ENCODE measurements around the gene CFB.

CFB gene

GRCh38 chr6:31948753-31949413 is 3.0 kb downstream of the CFB start:
- Histone ChIP-seq H3K9ac (ENCODE audit: insufficient read length) (no peak overlapping the region), H3K4me3 (no peak overlapping the region), H3K27ac (no peak overlapping the region), H3K36me3 (ENCODE audit: insufficient read depth, low read length) (peaks cover 30% of the 10 kb centered on the region), H3K9me3 (ENCODE audit: low read depth, low read length) (no peaks in the 10 kb centered on the region)
- no peak for DNase-seq (ENCODE audit: low read depth, low spot score)
- TF ChIP-seq FOXP2 (optimal IDR thresholded peaks at IDR 0.05; ENCODE audit: control extremely low read depth, extremely low read length, insufficient read depth) (no peak), POLR2AphosphoS5 (IDR thresholded peaks at IDR 0.05; ENCODE audit: borderline replicate concordance, low read depth, low read length) (peak; percentile 59), EZH2 (IDR thresholded peaks at IDR 0.05) (no peak)

DNA sequence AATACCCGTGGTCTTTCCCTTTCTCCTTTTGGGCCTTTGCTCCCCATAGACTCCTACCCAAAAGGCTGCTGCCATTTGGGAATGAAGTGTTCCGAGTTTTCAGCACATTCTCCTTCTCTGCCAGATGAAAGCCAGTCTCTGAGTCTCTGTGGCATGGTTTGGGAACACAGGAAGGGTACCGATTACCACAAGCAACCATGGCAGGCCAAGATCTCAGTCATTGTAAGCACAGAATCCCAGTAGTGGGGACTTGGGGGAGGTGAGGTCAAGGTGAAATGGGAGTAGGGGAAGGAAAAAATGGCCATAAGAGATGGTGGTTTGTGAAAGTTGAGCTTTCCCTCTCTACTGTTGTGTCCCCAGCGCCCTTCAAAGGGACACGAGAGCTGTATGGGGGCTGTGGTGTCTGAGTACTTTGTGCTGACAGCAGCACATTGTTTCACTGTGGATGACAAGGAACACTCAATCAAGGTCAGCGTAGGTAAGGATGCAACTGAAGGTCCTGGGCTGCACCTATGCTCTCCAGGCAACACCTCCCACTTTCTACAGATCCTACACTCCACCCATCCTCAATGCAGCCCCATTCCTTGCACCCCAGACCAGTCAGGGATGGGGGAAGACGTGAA is 4.1 kb downstream of the CFB start:
- peaks cover 41% of the 10 kb centered on the region for H3K36me3 ChIP-seq (ENCODE audit: insufficient read depth, low read length)
- no peak overlapping the region for H3K9ac ChIP-seq (ENCODE audit: insufficient read length)
- H3K27ac ChIP-seq: no peak overlapping the region
- TF ChIP-seq FOXP2 (optimal IDR thresholded peaks at IDR 0.05; ENCODE audit: control extremely low read depth, extremely low read length, insufficient read depth) (no peak), POLR2AphosphoS5 (IDR thresholded peaks at IDR 0.05; ENCODE audit: borderline replicate concordance, low read depth, low read length) (no peak; the same call in 1 of the 2 replicates), EZH2 (IDR thresholded peaks at IDR 0.05) (no peak)
- no peak for DNase-seq (ENCODE audit: low read depth, low spot score)
- H3K9me3 ChIP-seq (ENCODE audit: low read depth, low read length): no peaks in the 10 kb centered on the region
- H3K4me3 ChIP-seq: no peak overlapping the region

GRCh38 chr6:31952140-31952805 is 6.4 kb downstream of the CFB start:
- peaks cover 61% of the 10 kb centered on the region for H3K36me3 ChIP-seq (ENCODE audit: insufficient read depth, low read length)
- H3K9ac ChIP-seq (ENCODE audit: insufficient read length): no peak overlapping the region
- H3K27ac ChIP-seq: no peak overlapping the region
- no peaks in the 10 kb centered on the region for H3K9me3 ChIP-seq (ENCODE audit: low read depth, low read length)
- no peak for TF ChIP-seq FOXP2 (optimal IDR thresholded peaks at IDR 0.05; ENCODE audit: control extremely low read depth, extremely low read length, insufficient read depth)
- TF ChIP-seq EZH2 (IDR thresholded peaks at IDR 0.05): no peak
- no peak for TF ChIP-seq POLR2AphosphoS5 (IDR thresholded peaks at IDR 0.05; ENCODE audit: borderline replicate concordance, low read depth, low read length)
- no peak overlapping the region for H3K4me3 ChIP-seq
- no peak for DNase-seq (ENCODE audit: low read depth, low spot score)

- H3K27ac ChIP-seq: no peak overlapping the region
- H3K4me3 ChIP-seq: no peak overlapping the region
- no peaks in the 10 kb centered on the region for H3K9me3 ChIP-seq (ENCODE audit: low read depth, low read length)
- peaks cover 63% of the 10 kb centered on the region for H3K36me3 ChIP-seq (ENCODE audit: insufficient read depth, low read length)
- no peak overlapping the region for H3K9ac ChIP-seq (ENCODE audit: insufficient read length)
- DNase-seq (ENCODE audit: low read depth, low spot score): no peak
- TF ChIP-seq FOXP2 (optimal IDR thresholded peaks at IDR 0.05; ENCODE audit: control extremely low read depth, extremely low read length, insufficient read depth) (no peak), POLR2AphosphoS5 (IDR thresholded peaks at IDR 0.05; ENCODE audit: borderline replicate concordance, low read depth, low read length) (no peak), EZH2 (IDR thresholded peaks at IDR 0.05) (no peak)
Observed at GRCh38 chr6:31952890-31953289, 7.0 kb downstream of the CFB start.

DNA sequence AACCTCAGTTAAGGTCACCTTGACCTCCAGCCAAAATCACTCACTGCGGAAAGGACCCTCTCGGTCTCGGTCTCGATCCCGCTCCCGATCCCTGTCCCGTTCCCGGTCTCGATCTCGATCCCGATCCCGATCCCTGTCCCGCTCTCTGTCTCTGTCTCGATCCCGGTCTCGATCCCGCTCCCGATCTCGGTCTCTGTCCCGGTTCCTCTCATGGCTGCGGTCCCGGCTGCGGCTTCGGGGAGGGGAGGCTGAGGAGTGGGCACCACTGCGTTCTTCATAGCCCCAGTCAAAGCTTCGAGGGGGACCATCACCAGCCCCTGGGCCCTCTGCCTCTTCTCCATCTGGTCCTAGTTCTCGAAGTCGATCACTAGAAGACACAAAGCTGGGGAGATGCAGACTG is 8.6 kb downstream of the CFB start:
- Histone ChIP-seq H3K36me3 (ENCODE audit: insufficient read depth, low read length) (peaks cover 63% of the 10 kb centered on the region), H3K9me3 (ENCODE audit: low read depth, low read length) (no peaks in the 10 kb centered on the region), H3K27ac (no peak overlapping the region), H3K4me3 (no peak overlapping the region), H3K9ac (ENCODE audit: insufficient read length) (no peak overlapping the region)
- no peak for DNase-seq (ENCODE audit: low read depth, low spot score)
- no peak for TF ChIP-seq POLR2AphosphoS5 (IDR thresholded peaks at IDR 0.05; ENCODE audit: borderline replicate concordance, low read depth, low read length)
- TF ChIP-seq FOXP2 (optimal IDR thresholded peaks at IDR 0.05; ENCODE audit: control extremely low read depth, extremely low read length, insufficient read depth): no peak
- TF ChIP-seq EZH2 (IDR thresholded peaks at IDR 0.05): no peak

- TF ChIP-seq FOXP2 (optimal IDR thresholded peaks at IDR 0.05; ENCODE audit: control extremely low read depth, extremely low read length, insufficient read depth) (no peak), POLR2AphosphoS5 (IDR thresholded peaks at IDR 0.05; ENCODE audit: borderline replicate concordance, low read depth, low read length) (no peak), EZH2 (IDR thresholded peaks at IDR 0.05) (no peak)
- H3K36me3 ChIP-seq (ENCODE audit: insufficient read depth, low read length): peaks cover 59% of the 10 kb centered on the region
- H3K4me3 ChIP-seq: no peak overlapping the region
- no peak overlapping the region for H3K9ac ChIP-seq (ENCODE audit: insufficient read length)
- no peak for DNase-seq (ENCODE audit: low read depth, low spot score)
- H3K27ac ChIP-seq: no peak overlapping the region
- no peaks in the 10 kb centered on the region for H3K9me3 ChIP-seq (ENCODE audit: low read depth, low read length)
Observed at GRCh38 chr6:31956796-31957195, 10.9 kb downstream of the CFB start.

GRCh38 chr6:31958412-31958740 is 12.5 kb downstream of the CFB start:
- Histone ChIP-seq H3K9me3 (ENCODE audit: low read depth, low read length) (no peaks in the 10 kb centered on the region), H3K9ac (ENCODE audit: insufficient read length) (peak overlapping the region; percentile 97), H3K4me3 (peak overlapping the region; percentile 98), H3K27ac (peak overlapping the region; percentile 70), H3K36me3 (ENCODE audit: insufficient read depth, low read length) (peaks cover 52% of the 10 kb centered on the region)
- TF ChIP-seq EZH2 (IDR thresholded peaks at IDR 0.05): no peak
- TF ChIP-seq POLR2AphosphoS5 (IDR thresholded peaks at IDR 0.05; ENCODE audit: borderline replicate concordance, low read depth, low read length): no peak
- no peak for TF ChIP-seq FOXP2 (optimal IDR thresholded peaks at IDR 0.05; ENCODE audit: control extremely low read depth, extremely low read length, insufficient read depth)
- DNase-seq (ENCODE audit: low read depth, low spot score): no peak

All from SK-N-MC (cell line).